CD4-positive, alpha-beta T cell treated with Interleukin-4 for 4 hours (primary cell): ENCODE measurements around the gene LRRC23.
"Not testable (repeated sequence)": the region's sequence is repeated elsewhere in the genome, so short reads cannot be mapped to it uniquely, and the experiment has no call there.

Experiments used
- DNase-seq: peaks from one replicate; pipeline ENCODE4 v3.0.0-alpha.2; 2020

The LRRC23 gene

DNA sequence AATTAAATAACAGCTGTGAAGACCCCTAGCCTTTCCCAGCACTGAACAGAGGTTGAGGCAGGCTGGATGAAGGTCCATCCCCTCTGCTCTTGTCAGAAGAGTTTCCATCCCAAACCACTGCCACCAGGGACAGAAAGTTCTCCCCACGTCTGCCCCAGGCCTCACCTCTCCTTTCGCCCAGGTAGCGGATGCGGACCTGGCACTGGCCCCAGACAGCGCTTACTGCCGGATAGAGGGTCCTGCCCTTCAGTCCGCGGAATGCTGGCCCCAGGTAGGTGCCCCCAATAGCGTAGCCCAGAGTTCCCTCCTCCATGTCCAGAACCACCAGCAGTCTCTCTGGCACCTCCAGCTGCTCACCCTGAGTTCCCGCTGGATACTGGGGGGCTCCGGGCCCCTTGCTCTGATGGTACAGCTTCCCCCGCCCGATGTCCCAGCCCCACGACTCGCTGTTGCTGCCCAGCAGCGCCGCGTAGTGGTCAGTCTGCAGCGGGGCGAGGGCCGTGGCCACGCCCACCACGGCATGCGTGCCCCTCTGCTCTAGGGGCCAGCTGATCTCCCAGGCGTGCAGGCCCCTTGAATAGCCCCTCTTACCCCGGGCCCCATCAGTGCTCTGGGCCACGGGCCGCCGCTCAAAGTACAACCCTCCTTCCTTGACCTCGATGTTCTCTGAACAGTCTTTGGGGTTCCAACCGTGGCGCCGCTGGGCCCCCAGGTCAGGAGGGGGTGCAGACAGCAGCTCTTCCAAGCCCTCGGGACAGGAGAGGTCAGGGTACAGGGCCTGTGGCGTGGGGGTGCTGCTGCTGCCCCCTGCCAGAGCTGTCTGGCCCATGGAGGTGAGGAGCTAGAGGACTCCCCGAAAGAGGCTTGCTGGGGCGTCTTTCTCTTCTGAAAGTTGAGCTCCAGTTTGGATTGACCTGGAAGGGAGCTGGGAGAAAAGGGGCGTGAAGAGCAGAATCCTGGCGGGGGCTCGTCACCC lies 32.3 kb upstream of the LRRC23 start:
- peak; percentile 79 for DNase-seq

GRCh38 chr12:6873094-6874014 lies 31.3 kb upstream of the LRRC23 start, which contains the start of gene SPSB2:
TSS of gene SPSB2 (minus strand) at chr12:6873303. CDS start at chr12:6872901, 402 bp downstream.
- DNase-seq: peak; percentile 97

- DNase-seq: not testable (repeated sequence)
Observed at GRCh38 chr12:6874015-6874368, 30.6 kb upstream of the LRRC23 start.

DNA sequence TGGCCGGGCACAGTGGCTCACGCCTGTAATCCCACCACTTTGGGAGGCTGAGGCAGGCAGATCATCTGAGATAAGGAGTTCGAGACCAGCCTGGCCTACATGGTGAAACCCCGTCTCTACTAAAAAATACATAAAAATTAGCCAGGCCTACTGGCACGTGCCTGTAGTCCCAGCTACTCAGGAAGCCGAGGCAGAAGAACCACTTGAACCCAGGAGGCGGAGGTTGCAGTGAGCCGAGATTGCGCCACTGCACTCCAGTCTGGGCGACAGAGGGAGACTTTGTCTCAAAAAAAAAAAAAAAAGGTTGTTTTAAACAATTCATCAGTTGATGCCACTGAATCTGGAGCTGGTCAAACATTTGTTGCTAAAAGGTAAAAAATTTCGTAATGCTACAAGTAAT lies 24.8 kb upstream of the LRRC23 start:
- DNase-seq: not testable (repeated sequence)

GRCh38 chr12:6883252-6883651 lies 21.4 kb upstream of the LRRC23 start:
- DNase-seq: no peak

GRCh38 chr12:6883683-6884082 lies 20.9 kb upstream of the LRRC23 start:
- DNase-seq: no peak

GRCh38 chr12:6884539-6884938 lies 20.1 kb upstream of the LRRC23 start:
- no peak for DNase-seq

DNA sequence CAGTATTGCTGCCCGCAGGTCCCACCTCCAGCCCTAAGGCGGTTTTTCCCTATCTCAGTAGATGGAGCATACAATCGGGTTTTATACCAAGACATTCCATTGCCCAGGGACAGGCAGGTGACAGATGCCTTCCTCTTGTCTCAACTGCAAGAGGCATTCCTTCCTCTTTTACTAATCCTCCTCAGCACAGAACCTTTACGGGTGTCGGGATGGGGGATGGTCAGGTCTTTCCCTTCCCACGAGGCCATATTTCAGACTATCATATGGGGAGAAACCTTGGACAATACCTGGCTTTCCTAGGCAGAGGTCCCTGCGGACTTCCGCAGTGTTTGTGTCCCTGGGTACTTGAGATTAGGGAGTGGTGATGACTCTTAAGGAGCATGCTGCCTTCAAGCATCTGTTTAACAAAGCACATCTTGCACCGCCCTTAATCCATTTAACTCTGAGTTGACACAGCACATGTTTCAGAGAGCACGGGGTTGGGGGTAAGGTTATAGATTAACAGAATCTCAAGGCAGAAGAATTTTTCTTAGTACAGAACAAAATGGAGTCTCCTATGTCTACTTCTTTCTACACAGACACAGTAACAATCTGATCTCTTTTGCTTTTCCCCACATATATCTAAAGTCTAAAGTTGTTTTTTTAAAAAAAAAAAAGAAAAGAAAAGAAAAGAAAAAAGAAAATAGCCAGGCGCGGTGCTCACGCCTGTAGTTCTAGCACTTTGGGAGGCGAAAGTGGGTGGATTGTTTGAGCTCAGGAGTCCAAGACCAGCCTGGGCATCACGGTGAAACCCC lies 18.2 kb upstream of the LRRC23 start:
- not testable (repeated sequence) for DNase-seq

DNA sequence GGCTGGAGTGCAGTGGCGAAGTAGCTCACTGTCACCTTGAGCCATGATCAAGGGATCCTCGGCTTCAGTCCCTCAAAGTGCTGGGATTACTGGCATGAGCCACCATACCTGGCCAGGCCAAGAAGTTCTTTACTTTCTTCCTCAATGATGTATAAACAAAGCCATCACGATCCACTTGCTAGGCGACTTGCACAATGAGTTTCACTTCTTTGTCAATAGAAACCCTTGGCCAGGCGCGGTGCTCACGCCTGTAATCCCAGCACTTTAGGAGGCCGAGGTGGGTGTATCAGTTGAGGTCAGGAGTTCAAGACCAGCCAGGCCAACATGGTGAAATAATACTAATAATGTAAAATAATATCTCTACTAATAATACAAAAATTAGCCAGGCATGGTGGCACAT lies 17.2 kb upstream of the LRRC23 start:
- DNase-seq: no peak

GRCh38 chr12:6888360-6888759 lies 16.3 kb upstream of the LRRC23 start:
- DNase-seq: no peak

- not testable (repeated sequence) for DNase-seq
Observed at GRCh38 chr12:6888794-6889193, 15.8 kb upstream of the LRRC23 start.

- DNase-seq: not testable (repeated sequence)
Observed at GRCh38 chr12:6889775-6890573, 14.6 kb upstream of the LRRC23 start.

DNA sequence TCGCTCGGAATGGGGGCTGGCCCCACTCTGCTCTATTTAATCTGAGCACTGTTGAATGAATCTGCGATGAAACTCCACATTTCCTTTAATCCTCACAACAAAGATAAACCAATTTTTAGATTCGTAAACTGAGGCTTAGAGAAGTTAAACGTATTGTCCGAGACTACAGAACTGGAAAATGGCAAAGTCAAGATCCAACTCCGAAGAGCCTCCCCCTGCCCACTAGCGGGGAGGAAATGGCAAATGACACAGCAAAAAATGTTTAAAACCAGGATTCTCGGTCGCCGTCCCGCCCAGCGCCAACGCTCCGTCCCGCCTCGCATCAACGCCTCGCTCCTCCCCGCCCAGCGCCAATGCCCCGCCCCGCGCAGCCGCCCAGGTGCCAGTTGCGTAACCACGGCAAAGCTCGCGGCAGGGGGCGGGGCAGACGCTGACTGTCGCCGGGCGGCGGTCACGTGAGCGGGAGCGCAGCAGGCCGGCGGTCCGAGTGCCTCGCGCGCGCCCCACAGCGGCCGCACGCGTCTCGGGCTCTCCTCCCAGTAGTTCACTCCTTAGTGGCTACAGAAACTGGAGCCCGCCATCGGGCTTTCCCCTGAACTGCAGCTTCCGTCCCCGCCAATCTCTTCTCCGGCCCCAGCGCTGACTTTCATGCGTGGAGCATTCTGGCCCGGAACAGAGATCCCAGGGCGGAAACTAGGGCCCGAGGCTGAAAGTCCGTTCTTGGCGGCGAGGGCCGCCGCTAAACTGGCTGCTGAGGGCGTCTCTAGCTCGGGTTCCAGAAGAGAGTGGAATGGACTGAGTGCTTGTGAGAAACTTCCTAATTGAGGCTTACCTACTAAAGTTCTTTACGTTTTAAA lies 13.6 kb upstream of the LRRC23 start:
- peak; percentile 96 for DNase-seq

- no peak for DNase-seq
Observed at GRCh38 chr12:6891646-6892001, 13.0 kb upstream of the LRRC23 start.

DNA sequence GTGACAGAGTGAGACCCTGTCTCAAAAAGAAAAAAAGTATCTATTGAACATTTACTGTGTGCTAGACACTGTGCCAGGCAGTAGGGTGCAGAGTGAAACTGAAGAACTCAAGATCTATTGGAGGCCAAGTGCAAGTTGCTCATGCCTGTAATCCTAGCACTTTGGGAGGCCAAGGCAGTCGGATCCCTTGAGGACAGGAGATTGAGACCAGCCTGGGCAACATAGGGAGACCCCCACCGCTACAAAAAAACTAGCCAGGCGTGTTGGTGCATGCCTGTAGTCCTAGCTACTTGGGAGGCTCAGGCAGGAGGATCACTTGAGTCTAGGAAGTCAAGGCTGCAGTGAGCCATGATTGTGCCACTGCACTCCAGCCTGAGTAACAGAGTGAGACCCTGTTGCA lies 11.9 kb upstream of the LRRC23 start:
- DNase-seq: not testable (repeated sequence)

DNA sequence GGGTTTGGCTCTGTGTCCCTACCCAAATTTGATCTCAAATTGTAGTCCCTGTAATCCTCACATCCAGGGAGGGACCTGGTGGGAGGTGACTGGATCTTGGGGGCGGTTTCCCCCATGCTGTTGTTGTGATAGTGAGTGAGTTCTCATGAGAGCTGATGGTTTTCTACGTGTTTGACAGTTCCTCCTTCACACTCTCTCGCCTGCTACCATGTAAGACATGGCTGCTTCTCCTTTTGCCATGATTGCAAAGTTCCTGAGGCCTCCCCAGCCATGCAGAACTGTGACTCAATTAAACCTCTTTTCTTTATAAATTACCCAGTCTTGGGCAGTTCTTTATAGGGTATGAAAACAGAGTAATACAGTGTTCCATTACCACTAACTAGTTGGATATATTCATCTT lies 10.3 kb upstream of the LRRC23 start:
- DNase-seq: no peak

GRCh38 chr12:6896846-6897435 lies 7.7 kb upstream of the LRRC23 start:
- no peak for DNase-seq

GRCh38 chr12:6899427-6899826 lies 5.2 kb upstream of the LRRC23 start:
- DNase-seq: no peak

DNA sequence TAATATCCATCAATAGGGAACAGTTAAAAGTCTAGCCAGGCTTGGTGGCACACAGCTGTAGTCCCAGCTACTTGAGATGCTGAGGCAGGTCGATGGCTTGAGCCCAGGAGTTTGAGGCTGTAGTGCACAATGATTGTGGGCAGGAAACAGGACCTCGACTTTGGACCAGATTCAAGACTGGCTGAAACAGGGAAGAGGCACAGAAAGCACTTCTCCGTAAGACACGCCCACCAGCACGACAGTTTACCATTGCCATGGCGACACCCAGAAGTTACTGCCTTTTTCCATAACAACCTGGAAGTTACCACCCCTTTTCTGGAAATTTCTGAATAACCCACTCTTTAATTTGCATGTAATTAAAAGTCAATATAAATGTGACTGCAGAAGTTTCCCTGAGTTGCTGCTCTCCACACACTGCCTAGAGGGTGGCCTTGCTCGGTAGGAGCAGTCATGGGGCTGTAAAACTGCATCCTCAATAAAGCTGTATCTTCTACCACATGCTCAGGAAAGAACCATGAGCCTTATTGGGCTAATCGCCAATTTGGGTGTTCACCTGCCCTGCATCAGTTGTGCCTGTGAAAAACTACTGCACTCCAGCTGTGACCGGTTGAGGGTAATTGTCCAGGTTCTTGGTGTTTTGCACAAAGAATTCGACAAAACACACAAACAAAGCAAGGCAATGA lies 4.6 kb upstream of the LRRC23 start:
- peak; percentile 37 for DNase-seq

GRCh38 chr12:6902448-6902847 lies 2.2 kb upstream of the LRRC23 start:
- no peak for DNase-seq
